HG03520 (cell line): ENCODE measurements around the gene ALDH3B1.

ENCODE experiments used
- ATAC-seq: cut with Tn5 transposase; IDR thresholded peaks from one replicate; pipeline ENCODE4 v1.9.1; 2021; ENCODE audit warnings: mild to moderate bottlenecking, moderate library complexity; ENCODE audit not compliant: unreplicated experiment

ALDH3B1 gene

DNA sequence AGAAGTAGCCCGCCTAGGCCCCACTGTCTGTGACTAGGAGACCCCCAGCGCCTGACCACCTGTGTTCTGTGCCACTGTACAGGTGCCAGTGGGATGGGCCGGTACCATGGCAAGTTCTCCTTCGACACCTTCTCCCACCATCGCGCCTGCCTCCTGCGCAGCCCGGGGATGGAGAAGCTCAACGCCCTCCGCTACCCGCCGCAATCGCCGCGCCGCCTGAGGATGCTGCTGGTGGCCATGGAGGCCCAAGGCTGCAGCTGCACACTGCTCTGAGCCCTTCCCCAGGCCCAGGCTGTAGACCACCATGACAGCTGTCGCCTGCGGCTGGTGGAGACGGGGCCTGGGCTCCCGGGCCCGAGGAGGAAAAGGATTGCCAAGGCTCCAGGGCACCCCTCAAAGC, 17.5 kb downstream of the ALDH3B1 start:
- no peak for ATAC-seq

- no peak for ATAC-seq
Observed at GRCh38 chr11:68028802-68029545, 18.8 kb downstream of the ALDH3B1 start.

- ATAC-seq: peak; percentile 89
Observed at GRCh38 chr11:68030318-68031143, 20.4 kb downstream of the ALDH3B1 start, which contains the start of gene NDUFS8. TSS of gene NDUFS8 (plus strand) at chr11:68030681. CDS start at chr11:68032152, 1,471 bp downstream.

DNA sequence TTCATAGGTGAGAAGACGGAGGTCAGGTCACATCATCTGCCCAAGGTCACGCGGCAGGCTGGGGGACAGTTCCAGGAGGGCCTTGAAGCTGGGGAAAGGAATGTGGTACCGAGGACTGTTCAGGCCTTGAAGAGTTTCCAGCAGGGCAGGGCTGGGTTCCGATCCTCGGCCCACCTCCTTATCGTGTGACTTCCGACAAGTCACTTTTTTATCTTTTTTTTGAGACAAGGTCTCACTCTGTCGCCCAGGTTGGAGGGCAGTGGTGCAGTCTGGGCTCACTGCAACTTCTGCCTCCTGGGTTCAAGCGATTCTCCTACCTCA, 21.0 kb downstream of the ALDH3B1 start:
- no peak for ATAC-seq

DNA sequence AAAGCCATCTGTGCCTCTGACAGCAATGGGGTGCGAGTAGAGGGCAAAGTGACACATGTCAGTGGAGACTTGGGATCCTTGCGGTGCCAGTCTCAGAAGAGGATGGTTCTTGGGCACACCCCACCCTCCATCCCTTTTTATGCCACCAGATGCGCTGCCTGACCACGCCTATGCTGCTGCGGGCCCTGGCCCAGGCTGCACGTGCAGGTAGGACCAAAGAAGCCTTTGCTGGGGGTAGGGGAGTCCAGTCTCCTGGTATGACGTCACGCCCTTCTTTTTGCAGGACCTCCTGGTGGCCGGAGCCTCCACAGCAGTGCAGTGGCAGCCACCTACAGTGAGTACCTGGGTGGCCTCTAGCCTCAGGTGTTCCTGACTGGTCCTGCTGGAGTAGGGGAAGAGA, 21.9 kb downstream of the ALDH3B1 start:
- no peak for ATAC-seq

GRCh38 chr11:68032997-68033707, 23.0 kb downstream of the ALDH3B1 start:
- no peak for ATAC-seq

GRCh38 chr11:68033708-68034045, 23.6 kb downstream of the ALDH3B1 start:
- ATAC-seq: no peak

DNA sequence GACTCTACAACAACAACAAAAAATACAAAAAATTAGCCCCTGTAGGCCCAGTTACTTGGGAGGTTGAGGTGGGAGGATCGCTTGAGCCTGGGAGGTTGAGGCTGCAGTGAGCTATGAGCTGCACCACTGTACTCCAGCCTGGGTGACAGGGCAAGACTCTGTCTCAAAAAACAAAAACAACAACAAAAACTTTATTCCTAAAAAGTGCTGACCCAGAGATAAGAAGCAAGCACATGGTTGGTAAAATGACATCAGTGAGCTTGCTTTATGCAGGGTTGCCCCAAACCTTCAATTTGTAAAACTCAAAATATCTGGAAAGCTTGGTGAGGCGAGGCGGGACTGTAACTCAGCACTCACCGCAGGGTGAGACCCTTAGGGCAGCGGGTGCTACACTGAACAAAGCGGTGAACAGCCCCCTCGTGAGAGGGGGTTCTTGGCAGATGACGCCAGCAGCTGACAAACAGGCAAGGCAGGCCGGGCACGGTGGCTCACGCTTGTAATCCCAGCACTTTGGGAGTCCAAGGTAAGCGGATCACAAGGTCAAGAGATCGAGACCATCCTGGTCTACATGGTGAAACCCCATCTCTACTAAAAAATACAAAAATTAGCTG, 25.2 kb downstream of the ALDH3B1 start:
- ATAC-seq: no peak

DNA sequence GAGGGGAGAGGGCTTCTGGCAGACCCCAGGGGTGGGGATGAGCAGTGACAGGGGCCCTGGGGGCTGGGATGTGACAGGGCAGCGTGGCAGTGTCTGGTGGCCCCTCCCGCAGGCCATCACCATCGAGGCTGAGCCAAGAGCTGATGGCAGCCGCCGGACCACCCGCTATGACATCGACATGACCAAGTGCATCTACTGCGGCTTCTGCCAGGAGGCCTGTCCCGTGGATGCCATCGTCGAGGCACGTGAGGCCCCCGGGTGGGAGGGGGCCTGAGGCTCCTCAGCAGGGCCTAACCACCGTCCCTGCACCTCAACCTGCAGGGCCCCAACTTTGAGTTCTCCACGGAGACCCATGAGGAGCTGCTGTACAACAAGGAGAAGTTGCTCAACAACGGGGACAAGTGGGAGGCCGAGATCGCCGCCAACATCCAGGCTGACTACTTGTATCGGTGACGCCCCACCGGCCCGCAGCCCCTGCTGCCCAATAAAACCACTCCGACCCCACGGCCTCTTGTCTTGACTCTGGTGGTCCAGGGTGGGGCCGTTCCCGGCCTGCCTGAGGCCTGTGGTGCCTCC, 26.1 kb downstream of the ALDH3B1 start:
- no peak for ATAC-seq

GRCh38 chr11:68036717-68037239, 26.7 kb downstream of the ALDH3B1 start:
- ATAC-seq: no peak

GRCh38 chr11:68037411-68038225, 27.5 kb downstream of the ALDH3B1 start:
- ATAC-seq: no peak

DNA sequence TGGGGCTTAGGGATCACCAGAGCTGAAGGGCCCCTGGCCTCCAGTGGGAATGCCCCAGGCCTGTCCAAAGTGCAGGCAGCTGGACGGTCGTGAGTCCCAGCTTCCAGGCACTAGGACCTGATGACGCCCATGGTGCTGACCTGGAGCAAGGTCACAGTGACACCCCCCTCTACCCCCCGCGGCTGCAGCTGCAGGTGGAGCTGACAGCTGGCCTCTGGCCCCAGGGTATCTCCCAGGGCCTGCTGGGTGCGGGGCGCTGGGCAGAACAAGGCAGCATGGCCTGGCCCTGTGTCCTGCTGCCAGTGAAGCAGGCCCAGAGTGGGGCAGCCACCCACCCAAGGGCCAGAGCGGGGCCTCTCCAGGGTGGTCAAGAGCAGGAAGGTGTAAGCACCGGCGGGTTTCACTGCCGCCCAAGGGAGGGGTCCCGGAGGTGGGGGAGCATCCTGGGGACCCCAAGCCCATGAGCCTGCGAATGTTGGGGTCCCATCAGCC, 28.1 kb downstream of the ALDH3B1 start:
- ATAC-seq: no peak

DNA sequence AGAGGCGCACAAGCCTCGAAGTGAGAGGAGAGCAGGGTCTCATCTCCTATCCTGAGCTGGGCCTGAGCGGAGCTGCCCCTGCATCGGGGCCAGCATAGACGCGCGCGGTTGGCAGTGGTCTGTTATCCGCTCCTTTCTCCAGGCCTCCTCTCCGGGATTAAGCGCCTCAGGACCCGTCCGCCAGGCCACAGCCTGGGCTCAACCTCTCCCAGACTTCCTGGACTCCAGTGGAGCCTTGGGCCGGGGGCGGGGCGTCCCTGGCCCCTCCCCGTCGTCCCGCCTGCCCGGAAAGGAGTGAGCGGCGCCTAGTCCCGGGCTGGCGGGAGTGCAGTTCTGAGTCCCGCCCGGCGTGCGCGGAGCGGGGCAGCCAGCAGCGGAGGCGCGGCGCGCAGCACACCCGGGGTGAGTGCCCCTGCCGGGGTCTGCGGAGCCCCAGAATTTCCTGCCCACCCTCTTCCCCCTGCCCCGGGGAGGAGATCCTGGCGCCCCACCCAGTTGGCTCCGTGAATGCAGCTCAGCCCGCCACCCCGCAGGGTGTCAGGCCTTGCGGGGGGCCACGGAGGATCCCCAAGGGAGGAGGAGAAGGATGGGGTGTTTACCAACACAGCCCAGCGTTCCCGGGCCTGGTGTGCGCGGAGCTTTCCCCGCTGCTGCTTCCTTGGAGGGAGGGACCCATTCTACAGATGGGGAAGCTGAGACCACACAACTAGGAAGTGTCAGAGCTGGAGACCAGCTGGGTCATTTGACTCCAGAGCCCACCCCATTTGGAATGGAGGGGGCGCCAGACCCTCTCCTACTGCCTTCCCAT, 28.8 kb downstream of the ALDH3B1 start, which contains the start of gene TCIRG1:
Gene TCIRG1 (plus strand): TSS at position 308 of the 808 bp plus-strand sequence. CDS start 2,247 bp downstream, outside the sequence.
- no peak for ATAC-seq

DNA sequence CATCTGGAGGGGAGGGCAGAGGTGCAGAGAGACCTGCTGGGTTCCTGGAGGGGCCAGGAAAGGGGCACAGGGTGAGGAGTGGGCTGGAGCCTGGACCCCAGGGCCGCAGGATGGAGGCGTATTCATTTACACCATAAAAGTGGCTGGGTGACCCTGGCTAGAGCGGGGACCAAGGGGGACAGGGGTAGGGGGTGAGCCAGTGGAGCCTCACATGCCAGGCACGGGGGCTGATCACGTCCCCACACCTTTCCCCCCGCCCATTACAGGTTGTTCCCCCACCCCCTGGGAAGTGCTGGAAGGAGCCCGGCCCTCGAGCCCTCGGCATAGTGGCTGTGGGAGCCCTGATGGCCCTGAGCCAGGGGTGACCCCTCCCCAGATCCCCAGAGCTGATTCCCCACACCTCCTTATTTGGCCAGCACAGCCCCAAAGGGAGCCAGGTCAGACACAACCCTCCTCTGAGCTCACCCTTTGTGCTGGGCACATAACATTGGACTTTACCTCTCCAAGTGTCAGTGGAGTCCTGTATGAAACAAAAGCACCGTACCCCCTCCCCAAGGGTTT, 29.5 kb downstream of the ALDH3B1 start:
- no peak for ATAC-seq

GRCh38 chr11:68040101-68040956, 30.2 kb downstream of the ALDH3B1 start:
- ATAC-seq: no peak

DNA sequence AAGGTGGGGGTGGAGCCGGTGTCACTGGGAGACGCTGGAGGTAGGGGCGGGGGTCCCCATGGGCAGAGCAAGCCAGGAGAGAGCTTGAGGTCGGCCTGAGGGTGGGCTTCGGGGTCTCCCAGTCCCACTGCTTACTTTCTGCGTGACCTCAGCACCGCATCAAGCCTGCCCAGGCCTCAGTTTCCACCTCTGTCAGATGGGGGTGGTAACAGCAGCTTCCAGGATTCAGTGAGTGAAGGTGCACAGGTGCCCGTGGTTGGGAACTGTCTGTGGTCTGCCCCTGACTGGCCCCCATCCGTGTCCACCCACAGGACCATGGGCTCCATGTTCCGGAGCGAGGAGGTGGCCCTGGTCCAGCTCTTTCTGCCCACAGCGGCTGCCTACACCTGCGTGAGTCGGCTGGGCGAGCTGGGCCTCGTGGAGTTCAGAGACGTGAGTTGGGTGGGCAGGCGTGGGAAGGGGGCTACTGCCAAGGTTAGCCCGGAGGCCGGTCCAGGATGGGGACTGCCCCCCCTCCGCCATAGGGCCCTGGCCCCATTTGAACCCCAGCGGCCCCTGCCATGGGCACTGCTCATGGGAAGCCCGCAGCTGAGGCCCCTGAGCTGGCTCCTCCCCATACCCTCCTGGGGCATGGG, 30.9 kb downstream of the ALDH3B1 start:
- no peak for ATAC-seq

DNA sequence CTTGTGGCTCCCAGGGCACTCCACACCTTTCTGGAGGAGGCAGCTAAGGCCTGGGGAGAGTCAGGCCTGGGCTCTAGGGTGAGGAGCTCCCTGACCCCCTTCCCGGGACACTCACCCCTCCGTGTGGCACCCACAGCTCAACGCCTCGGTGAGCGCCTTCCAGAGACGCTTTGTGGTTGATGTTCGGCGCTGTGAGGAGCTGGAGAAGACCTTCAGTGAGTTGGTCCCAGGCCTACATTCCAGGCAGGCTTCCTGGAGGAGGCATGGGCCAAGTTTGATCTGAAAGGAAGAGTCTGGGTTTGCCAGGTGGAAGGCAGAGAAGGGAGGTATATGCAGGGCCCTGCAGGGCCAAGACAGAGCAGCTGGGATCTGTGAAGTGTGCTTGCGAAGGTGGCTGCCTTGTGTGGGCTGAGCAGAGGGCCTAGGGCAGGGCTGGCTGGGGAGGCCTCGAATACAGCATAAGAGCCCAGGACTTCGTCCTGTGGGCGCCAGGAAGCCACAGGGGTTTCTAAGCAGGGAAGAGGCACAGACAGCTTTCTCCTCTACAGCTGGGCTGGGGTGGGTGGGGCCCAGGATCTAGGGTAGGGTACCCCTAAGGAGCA, 31.6 kb downstream of the ALDH3B1 start:
- ATAC-seq: no peak
